ENCODE data around the gene CNR2.
"Not testable (repeated sequence)": the region's sequence is repeated elsewhere in the genome, so short reads cannot be mapped to it uniquely, and the experiment has no call there.

Gene CNR2

GRCh38 chr1:23913212-23913880 lies at the start of gene CNR2:
Gene CNR2, minus strand, starts transcription at chr1:23913362. Its CDS starts 37,745 bp downstream, at chr1:23875617.
- no peak for DNase-seq (ENCODE audit: low spot score)
- no peak for TF ChIP-seq CTCF (IDR thresholded peaks at IDR 0.05; ENCODE audit: borderline replicate concordance, control extremely low read depth, extremely low read depth, insufficient read depth, missing control alignments)
- in situ Hi-C loops (cut with MboI; ENCODE audit: low sequenced_read_pairs, unreplicated experiment), result no loop called here

DNA sequence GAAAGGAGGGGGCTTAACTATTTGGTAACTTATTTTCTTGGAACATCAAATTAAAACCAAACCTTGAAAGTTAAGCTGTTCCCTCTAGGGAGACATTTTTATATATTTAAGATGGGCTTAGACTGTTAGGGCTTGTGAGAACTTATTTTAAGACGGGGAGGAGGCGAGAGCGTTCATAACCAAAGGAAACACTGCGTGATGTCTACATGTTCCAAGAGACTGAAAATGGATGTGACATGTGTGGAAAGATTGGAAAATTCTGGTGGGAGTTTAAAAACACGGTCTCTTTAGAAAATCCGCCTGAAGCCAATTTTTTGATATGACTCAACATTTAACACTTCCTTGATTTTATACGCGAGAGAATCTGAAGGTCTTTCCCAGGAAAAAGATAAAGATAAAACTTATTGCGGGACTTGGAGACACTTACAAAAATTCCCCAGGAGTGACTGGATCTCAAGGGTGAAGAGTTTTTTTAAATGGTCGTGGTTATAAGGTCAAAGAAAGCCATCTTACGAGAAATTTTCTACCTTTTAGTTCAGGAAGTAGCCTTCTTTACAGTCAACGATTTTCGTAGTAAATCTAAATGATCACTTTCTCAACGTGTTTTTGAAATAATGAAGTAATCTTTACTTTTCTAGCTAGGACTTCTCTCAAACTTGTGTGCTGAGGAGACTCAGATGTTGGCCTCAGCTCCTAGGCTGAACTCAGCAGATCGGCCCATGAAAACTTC lies 47.3 kb upstream of the CNR2 start:
- TF ChIP-seq CTCF (IDR thresholded peaks at IDR 0.05; ENCODE audit: borderline replicate concordance, control extremely low read depth, extremely low read depth, insufficient read depth, missing control alignments), result no peak
- no peak for DNase-seq (ENCODE audit: low spot score)
- in situ Hi-C loops (cut with MboI; ENCODE audit: low sequenced_read_pairs, unreplicated experiment), result no loop called here

GRCh38 chr1:23959461-23960290 lies 46.5 kb upstream of the CNR2 start, which contains the start of gene PNRC2:
Gene PNRC2, plus strand, starts transcription at chr1:23959828. Its CDS starts 1,630 bp downstream, at chr1:23961458.
- TF ChIP-seq CTCF (IDR thresholded peaks at IDR 0.05; ENCODE audit: borderline replicate concordance, control extremely low read depth, extremely low read depth, insufficient read depth, missing control alignments), result no peak
- in situ Hi-C loops (cut with MboI; ENCODE audit: low sequenced_read_pairs, unreplicated experiment), result no loop called here
- DNase-seq (ENCODE audit: low spot score), result peak; percentile 97

GRCh38 chr1:23958810-23959460 lies 45.8 kb upstream of the CNR2 start:
- peak; percentile 59 for TF ChIP-seq CTCF (IDR thresholded peaks at IDR 0.05; ENCODE audit: borderline replicate concordance, control extremely low read depth, extremely low read depth, insufficient read depth, missing control alignments)
- in situ Hi-C loops (cut with MboI; ENCODE audit: low sequenced_read_pairs, unreplicated experiment), result no loop called here
- peak; percentile 91 for DNase-seq (ENCODE audit: low spot score)

- in situ Hi-C loops (cut with MboI; ENCODE audit: low sequenced_read_pairs, unreplicated experiment); DNase-seq (ENCODE audit: low spot score): not testable (repeated sequence)
Measured at GRCh38 chr1:23958040-23958809, 45.1 kb upstream of the CNR2 start.

- TF ChIP-seq CTCF (IDR thresholded peaks at IDR 0.05; ENCODE audit: borderline replicate concordance, control extremely low read depth, extremely low read depth, insufficient read depth, missing control alignments), result no peak
- no peak for DNase-seq (ENCODE audit: low spot score)
- in situ Hi-C loops (cut with MboI; ENCODE audit: low sequenced_read_pairs, unreplicated experiment), result no loop called here
Measured at GRCh38 chr1:23957096-23957495, 43.9 kb upstream of the CNR2 start.
